CD4-positive, alpha-beta T cell (primary cell): ENCODE results near the gene RNF220. TPM values are rescaled to one million over a fixed set of nuclear protein-coding genes. Genes with fewer than 3 reads are reported as not detected.
A peak's percentile ranks its signal among the peaks of the same experiment; 100 is the strongest.

Source experiments
- ATAC-seq: fragments of 200-7000 bp; cut with Tn5 transposase; one replicate; pipeline ENCODE4 v1.10.0; 2022; ENCODE audit warnings: mild to moderate bottlenecking; ENCODE audit not compliant: poor library complexity
- CTCF ChIA-PET: fragments of 350-600 bp; sonication (Branson Sonifier 250); formaldehyde crosslinking; loops from one replicate; lab custom pipeline; 2021; ENCODE audit warnings: antibody characterized with exemption, inconsistent platforms; lab: Charles Lee
- POLR2A ChIA-PET: fragments of 350-600 bp; sonication (Branson Sonifier 250); formaldehyde crosslinking; loops from one replicate; lab custom pipeline; 2021; ENCODE audit warnings: antibody characterized with exemption, inconsistent platforms; lab: Charles Lee
- DNase-seq, 14 experiments: peaks; one replicate each; pipeline ENCODE4 v3.0.0-alpha.2; 2013 to 2020; ENCODE audit warnings: mixed read lengths in 2 of 14
- H3K27ac ChIP-seq, 2 donors: one replicate each; pipeline versions ENCODE4 v1.5.1 to v1.7.0; 2013; ENCODE audit warnings: low read length in 2 of 2, low read depth in 1 of 2, mild to moderate bottlenecking in 1 of 2
- H3K27me3 ChIP-seq, 2 experiments: 1 replicate in 1 of 2; 2 replicates in 1 of 2; pipeline versions ENCODE4 v1.6.1 to v1.7.0; 2013; ENCODE audit warnings: low read length in 2 of 2, control low read depth in 1 of 2, mild to moderate bottlenecking in 1 of 2, moderate library complexity in 1 of 2; ENCODE audit not compliant: insufficient read depth in 2 of 2, control insufficient read depth in 1 of 2
- H3K36me3 ChIP-seq: one replicate; pipeline ENCODE4 v1.6.1; 2013; ENCODE audit warnings: low read length, control low read depth; ENCODE audit not compliant: insufficient read depth
- H3K4me1 ChIP-seq: one replicate; pipeline ENCODE4 v1.6.1; 2013; ENCODE audit warnings: low read length, control low read depth; ENCODE audit not compliant: insufficient read depth
- H3K4me3 ChIP-seq: one replicate; pipeline ENCODE4 v1.5.1; 2013; ENCODE audit warnings: mild to moderate bottlenecking, low read length, moderate library complexity
- H3K9me3 ChIP-seq, 2 experiments: 1 replicate in 1 of 2; 2 replicates in 1 of 2; pipeline versions ENCODE4 v1.6.1 to v1.7.0; 2013; ENCODE audit warnings: low read length in 2 of 2, mild to moderate bottlenecking in 2 of 2, control low read depth in 1 of 2, moderate library complexity in 1 of 2; ENCODE audit not compliant: control insufficient read depth in 1 of 2, insufficient read depth in 1 of 2
- H3K27ac Mint-ChIP-seq: one replicate; pipeline ENCODE4 v1.8.0; 2020; ENCODE audit warnings: mixed read lengths
- H3K27me3 Mint-ChIP-seq: one replicate; pipeline ENCODE4 v1.8.0; 2021; ENCODE audit warnings: mixed read lengths
- H3K36me3 Mint-ChIP-seq: one replicate; pipeline ENCODE4 v1.8.0; 2021; ENCODE audit warnings: low read depth, mixed read lengths
- H3K4me1 Mint-ChIP-seq: one replicate; pipeline ENCODE4 v1.8.0; 2021; ENCODE audit warnings: low read depth, mixed read lengths
- H3K4me3 Mint-ChIP-seq: one replicate; pipeline ENCODE4 v1.8.0; 2020; ENCODE audit warnings: mild to moderate bottlenecking, mixed read lengths
- H3K9me3 Mint-ChIP-seq: one replicate; pipeline ENCODE4 v1.8.0; 2020; ENCODE audit warnings: mixed read lengths
- intact Hi-C, 2 experiments: fragments of 100-400 bp; cut with DNase I in 1 of 2; cut with micrococcal nuclease in 1 of 2; formaldehyde crosslinking; loops; one replicate each; pipeline versions ENCODE4 v1.15.1 to v1.9.0; 2023 to 2025; cut with DNase I, micrococcal nuclease
- total RNA-seq, 174 experiments: library from RNA in 2 of 174; stranded (reverse) in 2 of 174; gene quantifications; one replicate each; pipeline ENCODE4 v1.2.3 and lab custom pipeline; 2021 to 2026
- TF ChIP-seq, protein P1 (sequence below): fragments of 200-600 bp; IDR thresholded peaks from one replicate; pipeline ENCODE4 v1.8.0; 2022; ENCODE audit warnings: antibody characterized with exemption, mild to moderate bottlenecking

Gene RNF220
- total RNA-seq, 2 experiments from 2014 or later, result 76.0 to 77.9 TPM

DNA sequence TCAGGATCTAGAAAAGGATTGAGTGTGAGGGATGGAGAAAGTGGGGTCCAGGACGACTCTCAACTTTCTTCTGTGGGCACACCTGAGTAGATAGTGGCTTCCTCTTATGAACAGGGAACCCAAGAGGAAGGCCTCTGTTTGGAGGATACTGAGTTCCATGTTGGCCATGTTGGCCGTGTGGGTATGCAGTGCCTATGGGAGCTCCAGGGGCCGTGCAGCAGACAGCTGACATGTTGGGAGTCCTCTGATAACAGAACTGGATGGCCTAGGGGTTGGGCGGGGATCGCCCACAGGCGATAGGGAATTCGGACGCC is 226.2 kb downstream of the RNF220 start:
- ChIA-PET CTCF (interaction anchor here (3.3 kb wide), 1 partner anchor 21 kb away, joined by 9 read pairs; no protein-coding TSS in a partner anchor), POLR2A (interaction anchor here (0.6 to 3.7 kb wide), 25 partner anchors 10 to 1973 kb away, joined by 3 to 28 read pairs (median 5); partner anchors contain the start of genes ARMH1, BTBD19, DMAP1 and EIF2B3)
- Histone ChIP-seq H3K27ac (peak overlapping the region; percentile 73 to 88), H3K36me3 (peaks cover 37% of the 10 kb centered on the region), H3K9me3 (no peaks in the 10 kb centered on the region), H3K27me3 (no peaks in the 10 kb centered on the region), H3K4me3 (peak overlapping the region; percentile 71), H3K4me1 (peaks cover 27% of the 10 kb centered on the region)
- peak overlapping the region; percentile 92 for H3K4me3 Mint-ChIP-seq
- DNase-seq (no peak), ATAC-seq (peak; percentile 20)
- no peaks in the 10 kb centered on the region for H3K9me3 Mint-ChIP-seq
- no peaks in the 10 kb centered on the region for H3K27me3 Mint-ChIP-seq
- H3K36me3 Mint-ChIP-seq, result peaks cover 46% of the 10 kb centered on the region
- peak overlapping the region; percentile 98 for H3K27ac Mint-ChIP-seq
- intact Hi-C loops, result loop anchor here in 1 of 2 experiments (1.0 to 5.0 kb wide), 8 partner anchors 42 to 861 kb away; partner anchors contain the start of genes B4GALT2, DMAP1, KIF2C and MUTYH
- peaks cover 44% of the 10 kb centered on the region for H3K4me1 Mint-ChIP-seq
- TF ChIP-seq, protein P1, sequence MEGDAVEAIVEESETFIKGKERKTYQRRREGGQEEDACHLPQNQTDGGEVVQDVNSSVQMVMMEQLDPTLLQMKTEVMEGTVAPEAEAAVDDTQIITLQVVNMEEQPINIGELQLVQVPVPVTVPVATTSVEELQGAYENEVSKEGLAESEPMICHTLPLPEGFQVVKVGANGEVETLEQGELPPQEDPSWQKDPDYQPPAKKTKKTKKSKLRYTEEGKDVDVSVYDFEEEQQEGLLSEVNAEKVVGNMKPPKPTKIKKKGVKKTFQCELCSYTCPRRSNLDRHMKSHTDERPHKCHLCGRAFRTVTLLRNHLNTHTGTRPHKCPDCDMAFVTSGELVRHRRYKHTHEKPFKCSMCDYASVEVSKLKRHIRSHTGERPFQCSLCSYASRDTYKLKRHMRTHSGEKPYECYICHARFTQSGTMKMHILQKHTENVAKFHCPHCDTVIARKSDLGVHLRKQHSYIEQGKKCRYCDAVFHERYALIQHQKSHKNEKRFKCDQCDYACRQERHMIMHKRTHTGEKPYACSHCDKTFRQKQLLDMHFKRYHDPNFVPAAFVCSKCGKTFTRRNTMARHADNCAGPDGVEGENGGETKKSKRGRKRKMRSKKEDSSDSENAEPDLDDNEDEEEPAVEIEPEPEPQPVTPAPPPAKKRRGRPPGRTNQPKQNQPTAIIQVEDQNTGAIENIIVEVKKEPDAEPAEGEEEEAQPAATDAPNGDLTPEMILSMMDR, result no peak

DNA sequence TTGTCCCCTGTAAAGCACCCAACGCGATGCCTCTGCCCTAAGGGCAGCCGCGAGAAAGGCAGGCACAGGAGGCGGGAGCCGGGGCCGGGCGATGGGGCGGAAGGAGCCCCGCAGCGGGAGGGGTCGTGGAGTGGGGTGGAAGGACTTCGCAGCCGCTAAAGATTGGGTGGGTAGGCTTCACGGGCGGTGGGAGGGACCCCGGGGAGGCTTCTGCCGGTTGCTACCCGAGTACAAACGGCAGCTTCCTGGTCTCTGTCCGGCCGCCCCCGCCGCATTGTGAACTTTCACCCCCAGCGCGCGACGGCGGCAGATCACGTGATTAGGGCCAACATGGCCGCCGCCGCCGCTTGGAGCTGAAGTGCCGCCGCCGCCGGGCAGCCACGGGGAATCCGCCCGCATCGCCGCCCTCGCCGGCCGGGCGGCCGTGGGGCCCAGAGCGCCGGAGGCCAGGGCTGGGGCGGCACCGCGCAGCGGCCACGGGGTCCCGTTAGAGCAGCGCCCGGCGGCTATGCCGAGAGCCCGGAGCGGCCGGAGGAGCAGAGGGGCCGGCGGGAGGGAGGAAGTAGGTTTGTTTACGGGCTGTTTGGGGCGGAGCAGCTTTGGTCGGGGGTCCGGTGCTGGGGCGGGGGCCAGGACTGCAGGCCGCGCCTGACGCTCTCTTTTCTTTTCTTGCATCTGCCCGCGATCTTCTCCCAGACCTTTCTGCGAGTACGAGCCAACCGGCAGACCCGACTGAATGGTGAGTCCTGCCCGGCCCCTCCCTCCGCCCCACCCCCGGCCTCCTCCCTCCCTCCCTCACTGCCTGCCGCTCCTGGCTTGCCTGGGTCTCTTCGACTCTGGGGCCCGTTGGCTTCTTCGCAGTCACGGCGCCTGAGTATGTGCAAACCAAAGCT is 226.8 kb downstream of the RNF220 start:
- H3K9me3 ChIP-seq, result no peaks in the 10 kb centered on the region
- DNase-seq (peak; percentile 80 to 93 (median 86)), ATAC-seq (peak; percentile 75)
- no peaks in the 10 kb centered on the region for H3K27me3 Mint-ChIP-seq
- TF ChIP-seq, protein P1, result no peak
- H3K36me3 Mint-ChIP-seq, result peaks cover 52% of the 10 kb centered on the region
- CTCF ChIA-PET, result interaction anchor here (1.1 to 3.3 kb wide), 3 partner anchors 20 to 21 kb away, joined by 3 to 9 read pairs (median 5); no protein-coding TSS in a partner anchor
- peaks cover 27% of the 10 kb centered on the region for H3K4me1 ChIP-seq
- H3K36me3 ChIP-seq, result peaks cover 43% of the 10 kb centered on the region
- intact Hi-C loops, result loop anchor here (1.0 to 5.0 kb wide), 9 partner anchors 21 to 860 kb away; partner anchors contain the start of genes B4GALT2 (in 1 of the 2), DMAP1 (in 1 of the 2), KIF2C (in 1 of the 2) and MUTYH (in 1 of the 2)
- peak overlapping the region; percentile 92 for H3K4me3 Mint-ChIP-seq
- no peaks in the 10 kb centered on the region for H3K27me3 ChIP-seq
- POLR2A ChIA-PET, result interaction anchor here (0.6 to 3.7 kb wide), 28 partner anchors 10 to 1972 kb away, joined by 3 to 28 read pairs (median 5); partner anchors contain the start of genes ARMH1, BTBD19, DMAP1 and EIF2B3
- H3K4me3 ChIP-seq, result peak overlapping the region; percentile 71
- peak overlapping the region; percentile 73 to 88 for H3K27ac ChIP-seq
- peaks cover 48% of the 10 kb centered on the region for H3K4me1 Mint-ChIP-seq
- peak overlapping the region; percentile 98 for H3K27ac Mint-ChIP-seq
- H3K9me3 Mint-ChIP-seq, result no peaks in the 10 kb centered on the region

DNA sequence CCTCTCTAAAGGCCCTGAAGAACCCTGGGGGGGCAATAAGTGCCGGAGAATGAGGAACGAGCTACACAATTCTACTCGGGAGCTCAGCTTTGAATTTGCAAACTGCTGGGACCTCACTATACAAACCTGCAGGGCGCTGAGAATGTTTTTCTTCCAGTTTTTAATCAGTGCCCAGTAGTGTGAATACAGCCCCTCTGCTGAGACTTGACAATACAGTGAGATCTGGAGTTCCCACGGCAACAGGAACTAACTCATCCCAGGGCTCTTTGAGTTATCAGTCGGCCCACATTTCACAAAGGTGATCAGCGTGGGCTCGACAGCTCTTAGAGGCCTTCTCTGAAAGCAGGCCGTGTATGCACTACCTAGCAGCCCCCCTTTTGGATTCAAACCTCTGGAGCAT is 227.5 kb downstream of the RNF220 start:
- Mint-ChIP-seq H3K9me3 (no peaks in the 10 kb centered on the region), H3K4me3 (peak overlapping the region; percentile 89), H3K27me3 (no peaks in the 10 kb centered on the region), H3K36me3 (peaks cover 59% of the 10 kb centered on the region), H3K4me1 (peaks cover 50% of the 10 kb centered on the region), H3K27ac (peak overlapping the region; percentile 98)
- Histone ChIP-seq H3K4me3 (peak overlapping the region; percentile 71), H3K27ac (peak overlapping the region; percentile 42 to 68), H3K27me3 (no peaks in the 10 kb centered on the region), H3K4me1 (peaks cover 27% of the 10 kb centered on the region), H3K9me3 (no peaks in the 10 kb centered on the region), H3K36me3 (peaks cover 50% of the 10 kb centered on the region)
- TF ChIP-seq, protein P1, result no peak
- peak in 1 of 14 experiments; percentile 34 for DNase-seq
- ChIA-PET CTCF (interaction anchor here (1.1 to 1.2 kb wide), 2 partner anchors 19 to 20 kb away, joined by 3 to 5 read pairs; no protein-coding TSS in a partner anchor), POLR2A (interaction anchor here (0.9 to 3.7 kb wide), 13 partner anchors 15 to 707 kb away, joined by 3 to 28 read pairs (median 10); partner anchors contain the start of genes ARMH1, BTBD19, DMAP1 and MUTYH)
- intact Hi-C loops, result loop anchor here (2.0 to 5.0 kb wide), 7 partner anchors 20 to 860 kb away; partner anchors contain the start of genes B4GALT2 (in 1 of the 2), DMAP1 (in 1 of the 2), KIF2C (in 1 of the 2) and MUTYH (in 1 of the 2)
- peak; percentile 11 for ATAC-seq
